ENCODE results near the gene MED8. TPM values are rescaled to one million over a fixed set of nuclear protein-coding genes. Genes with fewer than 3 reads are reported as not detected.
A peak's percentile ranks its signal among the peaks of the same experiment; 100 is the strongest.

The MED8 gene
- total and polyA plus RNA-seq, 12 donors: 17.3 to 79.1 (median 32.3) TPM

GRCh38 chr1:43366179-43366578 is 23.4 kb downstream of the MED8 start:
- peaks cover 0 to 43% of the 10 kb centered on the region in 2 donors for H3K36me3 ChIP-seq (replicated peaks in 1 of 2)
- H3K9me3 ChIP-seq (replicated peaks in 1 of 3): no peaks in the 10 kb centered on the region
- peak overlapping the region in 3 of 5 donors; percentile 38 to 93 (median 91) for H3K27ac ChIP-seq
- H3K27me3 ChIP-seq: no peaks in the 10 kb centered on the region
- peaks cover 15 to 22% of the 10 kb centered on the region in 2 donors for H3K4me1 ChIP-seq (replicated peaks in 1 of 2)
- intact Hi-C loops (cut with DNase I): no loop called here
- no peak overlapping the region for H3K4me3 ChIP-seq
- 74 to 86% (median 78%) methylated on average over 4 to 11 of the region's 11 CpGs for WGBS, 4 donors
- TF ChIP-seq CTCF (IDR thresholded peaks at IDR 0.05): no peak
- no peak for TF ChIP-seq POLR2A (IDR thresholded peaks at IDR 0.05)
- peak in 1 of 7 donors; percentile 51 for DNase-seq

GRCh38 chr1:43365678-43366077 is 23.9 kb downstream of the MED8 start:
- Histone ChIP-seq H3K36me3 (replicated peaks in 1 of 2) (peaks cover 0 to 43% of the 10 kb centered on the region in 2 donors), H3K4me1 (replicated peaks in 1 of 2) (peaks cover 15 to 22% of the 10 kb centered on the region in 2 donors), H3K9me3 (replicated peaks in 1 of 3) (no peaks in the 10 kb centered on the region), H3K4me3 (no peak overlapping the region), H3K27ac (no peak overlapping the region), H3K27me3 (no peaks in the 10 kb centered on the region)
- intact Hi-C loops (cut with DNase I): no loop called here
- no peak for TF ChIP-seq CTCF (IDR thresholded peaks at IDR 0.05)
- TF ChIP-seq POLR2A (IDR thresholded peaks at IDR 0.05): no peak
- 88 to 93% (median 88%) methylated on average over 2 of the region's 2 CpGs for WGBS, 4 donors
- DNase-seq: no peak

- no peak for DNase-seq
- Histone ChIP-seq H3K4me1 (replicated peaks in 1 of 2) (peaks cover 18 to 25% of the 10 kb centered on the region in 2 donors), H3K27ac (no peak overlapping the region), H3K27me3 (no peaks in the 10 kb centered on the region), H3K4me3 (no peak overlapping the region), H3K36me3 (replicated peaks in 1 of 2) (peaks cover 0 to 43% of the 10 kb centered on the region in 2 donors), H3K9me3 (replicated peaks in 1 of 3) (no peaks in the 10 kb centered on the region)
- TF ChIP-seq CTCF (IDR thresholded peaks at IDR 0.05) (no peak), POLR2A (IDR thresholded peaks at IDR 0.05) (no peak)
- intact Hi-C loops (cut with DNase I): no loop called here
- WGBS, 4 donors: 75 to 79% (median 77%) methylated on average over 5 of the region's 5 CpGs
These were observed 25.6 kb downstream of the MED8 start for GRCh38 chr1:43363935-43364525.

GRCh38 chr1:43363283-43363934 is 26.2 kb downstream of the MED8 start:
- Histone ChIP-seq H3K9me3 (replicated peaks in 1 of 3) (no peaks in the 10 kb centered on the region), H3K4me1 (replicated peaks in 1 of 2) (peaks cover 14 to 21% of the 10 kb centered on the region in 2 donors), H3K36me3 (replicated peaks in 1 of 2) (peaks cover 0 to 43% of the 10 kb centered on the region in 2 donors), H3K4me3 (no peak overlapping the region), H3K27ac (no peak overlapping the region), H3K27me3 (no peaks in the 10 kb centered on the region)
- DNase-seq: peak in 1 of 7 donors; percentile 39
- intact Hi-C loops (cut with DNase I): no loop called here
- WGBS, 4 donors: 63 to 75% (median 71%) methylated on average over 5 to 9 of the region's 9 CpGs
- TF ChIP-seq CTCF (IDR thresholded peaks at IDR 0.05): no peak
- TF ChIP-seq POLR2A (IDR thresholded peaks at IDR 0.05): no peak
